Gastroesophageal sphincter (tissue), 3 donors: Measurements from ENCODE around the gene SFXN2.

Source experiments
- CTCF ChIP-seq, 4 experiments: fragments of 200-600 bp in 2 of 4; fragments of 450-650 bp in 2 of 4; sonication (generic) in 1 of 4; IDR thresholded peaks; one replicate each; pipeline ENCODE4 v1.5.1; 2017 to 2019; ENCODE audit warnings: antibody characterized with exemption in 4 of 4, mild to moderate bottlenecking in 2 of 4, moderate library complexity in 2 of 4
- POLR2A ChIP-seq, 2 donors: fragments of 450-650 bp; IDR thresholded peaks; one replicate each; pipeline ENCODE4 v1.6.1; 2017; ENCODE audit warnings: antibody characterized with exemption in 2 of 2, mild to moderate bottlenecking in 2 of 2, moderate library complexity in 1 of 2
- POLR2AphosphoS5 ChIP-seq: sonication (generic); formaldehyde crosslinking; IDR thresholded peaks from one replicate; pipeline ENCODE4 v1.6.1; 2017; ENCODE audit warnings: antibody characterized with exemption

GRCh38 chr10:102678068-102678400 lies 36.4 kb upstream of the SFXN2 start:
- TF ChIP-seq POLR2AphosphoS5, result no peak
- no peak for TF ChIP-seq CTCF (IDR thresholded peaks at IDR 0.05)
- TF ChIP-seq POLR2A (IDR thresholded peaks at IDR 0.05), result no peak
